Muscle of arm (tissue), 12 donors: ENCODE measurements around the gene NCBP2. TPM values are rescaled to one million over a fixed set of nuclear protein-coding genes. Genes with fewer than 3 reads are reported as not detected.
A peak's percentile ranks its signal among the peaks of the same experiment; 100 is the strongest.
"Not testable (repeated sequence)": the region's sequence is repeated elsewhere in the genome, so short reads cannot be mapped to it uniquely, and the experiment has no call there.

ENCODE experiments used
- DNase-seq: peaks from one replicate; pipeline ENCODE4 v3.0.0-alpha.2; 2013
- polyA plus RNA-seq, 12 donors: library from polyadenylated mRNA; unstranded; fragments of 120-200 nt; gene quantifications; one replicate each; pipeline ENCODE4 v1.2.1, GENCODE V29; 2013; ENCODE audit not compliant: insufficient read length in 12 of 12

The NCBP2 gene
- polyA plus RNA-seq, 12 donors: 73.5 to 88.7 (median 80.9) TPM; not detected in 1

- DNase-seq: no peak
Measured at GRCh38 chr3:196947136-196947859, 5.0 kb upstream of the NCBP2 start.

DNA sequence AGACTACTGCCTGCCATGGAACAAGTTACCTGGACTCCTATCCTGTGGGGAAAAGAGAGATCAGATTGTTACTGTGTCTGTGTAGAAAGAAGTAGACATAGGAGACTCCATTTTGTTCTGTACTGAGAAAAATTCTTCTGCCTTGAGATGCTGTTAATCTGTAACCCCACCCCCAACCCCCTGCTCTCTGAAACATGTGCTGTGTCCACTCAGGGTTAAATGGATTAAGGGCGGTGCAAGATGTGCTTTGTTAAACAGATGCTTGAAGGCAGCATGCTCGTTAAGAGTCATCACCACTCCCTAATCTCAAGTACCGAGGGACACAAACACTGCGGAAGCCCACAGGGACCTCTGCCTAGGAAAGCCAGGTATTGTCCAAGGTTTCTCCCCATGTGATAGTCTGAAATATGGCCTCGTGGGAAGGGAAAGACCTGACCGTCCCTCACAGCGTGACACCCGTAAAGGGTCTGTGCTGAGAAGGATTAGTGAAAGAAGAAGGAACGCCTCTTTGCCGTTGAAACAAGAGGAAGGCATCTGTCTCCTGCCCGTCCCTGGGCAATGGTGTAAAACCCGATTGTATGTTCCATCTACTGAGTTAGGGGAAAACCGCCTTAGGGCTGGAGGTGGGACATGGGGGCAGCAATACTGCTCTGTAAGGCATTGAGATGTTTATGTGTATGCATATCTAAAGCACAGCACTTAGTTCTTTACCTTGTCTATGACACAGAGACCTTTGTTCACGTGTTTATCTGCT, 1.9 kb upstream of the NCBP2 start:
- not testable (repeated sequence) for DNase-seq

- DNase-seq: no peak
Measured at GRCh38 chr3:196942915-196943277, 568 bp upstream of the NCBP2 start.

DNA sequence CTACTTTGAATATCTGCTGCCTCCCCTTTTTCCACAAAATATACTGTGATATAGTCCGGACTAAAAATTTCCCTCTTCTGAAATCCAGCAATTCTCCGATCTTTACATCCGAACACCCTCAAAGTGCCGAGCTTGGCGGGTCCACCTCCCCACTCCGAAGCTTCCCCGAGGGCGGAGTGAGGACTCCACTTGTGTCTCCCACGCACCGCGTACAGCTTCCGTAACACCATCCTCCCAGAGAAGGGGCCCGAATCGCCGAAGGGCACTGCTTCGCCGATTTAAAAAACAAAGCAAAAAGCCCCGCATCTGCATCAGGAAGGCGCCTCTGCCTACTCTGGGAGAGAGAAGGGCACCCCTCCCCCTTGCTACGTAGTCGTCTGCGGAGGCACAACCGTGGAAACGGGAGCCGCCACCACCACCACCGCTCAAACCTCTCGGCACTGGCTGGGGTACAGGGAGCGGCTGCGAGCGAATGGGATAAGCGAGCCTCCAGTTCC, 551 bp downstream of the NCBP2 start:
- peak; percentile 31 for DNase-seq

DNA sequence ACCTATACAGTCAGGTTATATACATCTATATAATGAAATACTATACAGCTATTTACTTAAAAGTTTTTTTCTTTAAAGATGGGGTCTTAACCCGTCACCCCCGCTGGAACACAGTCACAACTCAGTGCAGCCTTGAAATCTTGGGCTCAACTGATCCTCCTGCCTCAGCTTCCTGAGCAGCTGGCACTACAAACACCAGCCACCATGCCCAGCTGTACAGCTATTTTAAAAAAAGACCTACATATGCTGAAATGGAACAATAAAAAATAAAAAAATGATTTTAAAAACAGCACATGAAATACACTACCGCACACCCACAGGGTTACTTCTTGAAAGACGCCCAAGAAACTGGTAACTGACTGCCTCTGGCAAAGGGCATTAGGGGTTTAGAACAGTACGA, 3.8 kb downstream of the NCBP2 start:
- DNase-seq: no peak

GRCh38 chr3:196938124-196938523, 4.2 kb downstream of the NCBP2 start:
- no peak for DNase-seq

DNA sequence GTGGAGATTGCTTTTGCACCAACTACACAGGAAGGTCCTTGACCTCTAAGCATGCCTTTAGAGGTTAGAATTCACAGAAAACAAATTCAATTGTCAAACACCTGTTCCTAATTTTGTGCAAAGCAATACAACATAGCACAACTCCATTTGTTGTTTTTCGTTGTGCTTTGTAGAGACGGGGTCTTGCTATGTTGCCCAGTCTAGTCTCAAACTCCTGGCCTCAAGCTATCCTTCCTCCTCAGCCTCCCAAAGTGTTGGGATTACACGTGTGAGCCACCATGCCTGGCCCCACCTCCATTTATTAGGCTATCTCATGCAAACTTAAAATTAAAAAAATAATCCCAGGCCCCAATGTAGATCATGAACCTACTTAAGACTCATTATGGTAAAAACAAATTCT, 6.0 kb downstream of the NCBP2 start:
- DNase-seq: no peak

- no peak for DNase-seq
Measured at GRCh38 chr3:196932600-196932999, 9.7 kb downstream of the NCBP2 start.

DNA sequence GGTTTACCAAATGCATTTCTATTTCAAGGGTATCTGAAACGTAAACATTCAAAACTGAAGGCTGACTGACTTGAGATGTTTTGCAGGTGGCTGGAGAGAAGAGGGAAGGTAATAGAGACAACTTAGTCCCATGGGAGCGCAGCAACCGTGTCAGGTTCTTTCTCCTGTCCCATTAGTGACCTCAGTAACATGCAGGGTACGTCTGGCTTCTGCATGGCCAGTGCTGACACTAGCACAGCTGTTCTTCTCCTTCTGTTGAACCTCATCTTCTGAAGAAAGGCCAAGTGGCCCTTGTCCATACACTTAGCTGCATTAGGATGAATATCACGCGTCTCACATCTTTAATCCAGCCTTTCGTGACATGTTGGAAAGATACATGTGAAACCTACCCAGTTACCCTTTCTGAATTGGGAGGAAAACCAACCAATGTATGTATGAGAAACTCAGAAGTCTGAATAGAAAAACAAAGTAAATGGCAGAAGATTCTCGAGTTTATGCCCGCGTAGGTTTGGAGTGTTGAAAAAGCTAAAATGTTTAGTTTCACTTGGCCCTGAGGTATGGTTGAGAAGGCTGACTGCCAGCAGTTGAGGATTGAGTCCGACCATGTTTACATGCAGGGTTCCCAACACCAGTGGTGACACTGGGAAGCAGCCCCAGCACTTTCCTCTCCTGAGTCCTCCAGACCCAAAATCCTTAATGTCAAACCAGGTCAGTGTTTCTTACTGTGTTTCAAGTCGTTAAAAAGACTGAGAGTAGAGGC, 10.3 kb downstream of the NCBP2 start:
- no peak for DNase-seq

DNA sequence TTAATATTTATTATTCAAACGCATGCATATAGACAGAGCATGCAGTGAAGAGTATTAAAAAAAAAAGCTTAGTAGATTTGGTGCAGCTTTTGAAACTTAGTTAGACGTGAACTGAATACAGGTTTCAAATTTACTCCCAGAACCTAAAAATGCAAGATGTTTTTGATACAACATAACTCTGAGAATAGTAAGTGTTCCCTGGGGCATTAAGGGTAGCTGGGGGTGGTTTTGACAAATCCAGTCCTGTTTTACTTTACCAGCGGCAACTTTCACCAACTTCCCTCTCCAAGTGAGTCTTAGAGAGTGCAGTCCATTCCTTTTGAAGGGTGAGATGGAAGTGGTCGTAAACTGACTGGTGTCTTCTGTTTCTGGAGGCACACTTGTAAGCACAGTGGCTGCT, 11.2 kb downstream of the NCBP2 start:
- no peak for DNase-seq

DNA sequence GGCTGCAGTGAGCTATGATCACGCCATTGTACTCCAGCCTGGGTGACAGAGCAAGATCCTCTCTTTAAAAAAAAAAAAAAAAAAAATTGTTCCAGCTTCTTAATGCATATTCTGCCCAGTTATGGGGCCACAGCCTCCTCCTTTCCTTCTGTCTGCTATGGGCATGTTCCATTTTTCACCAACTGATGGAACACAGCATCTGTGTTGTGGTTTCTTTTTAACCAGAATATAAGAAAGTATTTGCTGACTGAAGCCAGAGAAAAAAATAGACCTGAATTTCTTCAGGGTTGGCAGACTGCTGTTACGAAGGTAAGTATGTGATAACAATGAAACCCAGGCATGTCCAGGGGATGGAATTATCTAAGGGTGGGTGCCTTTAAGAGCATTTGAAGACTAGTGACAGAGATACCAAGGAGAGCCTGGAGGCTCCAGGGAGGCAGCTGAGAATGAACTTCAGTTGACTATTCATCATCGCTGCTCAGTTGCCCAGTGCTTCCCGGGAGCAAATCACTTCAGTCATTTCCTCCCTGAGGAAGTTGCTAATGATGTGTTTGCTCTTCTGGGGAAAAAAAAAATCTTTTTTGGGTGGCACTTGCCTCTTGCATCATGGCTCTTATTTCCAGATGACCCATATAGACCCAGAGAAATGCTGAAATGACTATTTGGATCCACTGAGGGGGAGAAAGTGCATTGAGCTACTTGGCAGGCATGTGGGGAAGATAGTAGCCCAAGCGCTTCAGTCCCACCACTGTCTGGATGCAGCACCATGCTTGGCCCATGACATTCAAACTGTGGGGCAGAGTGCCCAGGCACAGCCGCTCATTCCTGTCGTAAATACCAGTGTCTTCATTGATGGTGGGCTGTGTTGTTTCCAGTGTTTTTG, 14.5 kb downstream of the NCBP2 start:
- DNase-seq: no peak

- DNase-seq: no peak
Measured at GRCh38 chr3:196920733-196921132, 21.6 kb downstream of the NCBP2 start.

DNA sequence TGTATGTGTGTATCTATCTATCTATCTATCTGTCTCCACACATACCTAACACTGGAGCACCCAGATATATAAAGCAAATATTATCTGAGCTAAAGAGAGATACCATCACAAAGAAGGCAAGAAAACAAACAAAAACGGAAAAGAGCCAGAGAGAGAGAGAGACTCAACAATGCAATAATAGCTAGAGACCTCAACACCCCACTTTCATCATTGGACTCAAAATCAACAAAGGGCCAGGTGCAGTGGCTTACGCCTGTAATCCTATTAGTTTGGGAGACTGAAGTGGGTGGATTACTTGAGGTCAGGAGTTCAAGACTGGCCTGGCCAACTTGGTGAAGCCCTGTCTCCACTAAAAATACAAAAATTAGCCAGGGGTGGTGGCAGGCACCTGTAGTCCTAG, 23.4 kb downstream of the NCBP2 start:
- DNase-seq: no peak

GRCh38 chr3:196916995-196917394, 25.3 kb downstream of the NCBP2 start:
- no peak for DNase-seq

- no peak for DNase-seq
Measured at GRCh38 chr3:196916221-196916620, 26.1 kb downstream of the NCBP2 start.

DNA sequence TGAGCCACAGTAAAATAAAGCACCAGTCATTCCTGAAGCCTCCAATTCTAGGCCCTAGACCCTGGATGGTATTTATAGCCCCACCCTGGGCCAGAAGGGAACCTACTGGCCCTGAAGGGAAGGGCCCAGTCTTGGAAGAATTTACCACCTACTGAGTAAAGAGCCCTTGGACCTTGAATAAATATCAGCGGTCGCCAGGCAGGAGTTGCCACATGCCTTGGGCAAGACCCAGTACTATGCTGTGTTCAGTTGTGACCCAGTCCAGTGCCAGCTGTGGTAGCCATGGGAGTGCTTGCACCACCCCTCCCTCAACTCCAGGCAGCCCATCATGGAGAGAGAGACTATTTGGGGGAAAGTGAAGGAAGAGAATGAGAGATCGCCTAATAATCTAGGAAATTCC, 27.0 kb downstream of the NCBP2 start:
- DNase-seq: no peak

DNA sequence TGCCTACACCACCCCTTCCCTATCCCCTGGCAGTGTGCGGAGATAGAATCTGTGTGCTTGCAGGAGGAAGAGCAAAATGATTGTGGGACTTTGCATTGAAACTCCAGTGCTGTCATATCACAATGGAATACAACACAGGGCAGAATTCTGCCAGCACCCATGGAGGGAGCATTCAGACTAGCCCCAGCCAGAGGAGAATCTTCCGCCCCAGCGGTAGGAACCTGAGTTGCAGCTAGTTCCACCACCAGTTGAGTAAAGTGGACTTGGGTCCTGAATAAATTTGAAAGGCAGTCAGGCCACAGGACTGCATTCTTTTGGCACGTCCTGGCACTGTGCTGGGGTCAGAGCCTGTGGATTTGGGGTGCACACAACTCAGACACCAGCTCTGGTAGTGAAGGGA, 27.5 kb downstream of the NCBP2 start:
- no peak for DNase-seq

GRCh38 chr3:196903740-196904139, 38.6 kb downstream of the NCBP2 start:
- DNase-seq: no peak

- no peak for DNase-seq
Measured at GRCh38 chr3:196902296-196902695, 40.0 kb downstream of the NCBP2 start.

DNA sequence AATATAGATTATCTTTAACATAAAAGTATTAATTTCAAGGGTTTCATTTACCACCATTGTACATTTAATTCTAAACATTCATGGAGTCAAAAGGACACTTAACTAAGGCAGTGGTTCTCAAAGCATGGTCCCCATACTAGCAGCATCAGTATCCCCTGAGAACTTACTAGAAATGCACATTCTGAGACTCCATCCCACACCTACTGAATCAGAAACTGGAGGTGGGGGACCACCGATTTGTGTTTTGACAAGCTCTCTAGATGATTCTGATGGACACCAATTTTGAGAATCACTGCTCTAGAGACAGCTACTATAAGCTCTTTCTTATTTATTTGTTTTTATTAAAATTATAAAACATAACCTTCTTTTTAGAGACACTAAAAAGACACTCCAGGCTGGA, 40.6 kb downstream of the NCBP2 start:
- no peak for DNase-seq

DNA sequence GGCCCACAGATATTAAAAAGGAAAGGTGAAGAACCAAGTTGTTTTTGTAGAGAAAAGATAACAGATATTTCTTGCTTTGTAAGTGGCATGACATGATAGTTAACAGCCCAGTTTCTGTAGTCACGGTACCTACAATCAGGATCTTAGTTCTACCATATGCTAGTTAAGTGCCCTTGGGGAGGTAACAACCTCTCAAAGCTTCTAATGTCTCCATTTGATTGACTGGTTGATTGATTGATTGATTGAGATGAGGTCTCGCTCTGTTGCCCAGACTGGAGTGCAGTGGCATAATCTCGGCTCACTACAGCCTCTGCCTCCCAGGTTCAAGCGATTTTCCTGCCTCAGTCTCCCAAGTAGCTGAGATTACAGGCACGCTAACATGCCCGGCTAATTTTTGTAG, 46.1 kb downstream of the NCBP2 start:
- no peak for DNase-seq
